PC-9 (cell line): ENCODE results near the gene TMEM234. TPM values are rescaled to one million over a fixed set of nuclear protein-coding genes. Genes with fewer than 3 reads are reported as not detected.

Experiments used
- BruUV-seq: library from RNA; stranded (reverse); fragments of 400-500 nt; replicated peaks from 2 replicates; lab custom pipeline; 2021; lab: Mats Ljungman, UMichigan
- CTCF ChIA-PET: fragments of 300-600 bp; sonication (Branson Sonifier 250); formaldehyde crosslinking; loops from one replicate; lab custom pipeline; 2022; ENCODE audit warnings: antibody characterized with exemption; lab: Charles Lee
- POLR2A ChIA-PET: fragments of 300-600 bp; sonication (Branson Sonifier 250); formaldehyde crosslinking; loops from one replicate; lab custom pipeline; 2022; ENCODE audit warnings: antibody characterized with exemption; ENCODE audit not compliant: unreplicated experiment; lab: Charles Lee
- DNase-seq, 2 experiments: peaks; one replicate each; pipeline versions ENCODE4 v3.0.0 to v3.0.0-alpha.2; 2015 to 2022; ENCODE audit warnings: mixed read lengths in 1 of 2
- H2AFZ ChIP-seq: fragments of 200-600 bp; sonication (generic); 2 replicates; pipeline ENCODE4 v1.8.1; 2017; ENCODE audit warnings: antibody characterized with exemption
- H3F3A ChIP-seq: fragments of 200-600 bp; sonication (generic); 2 replicates; pipeline ENCODE4 v1.8.1; 2017; ENCODE audit warnings: antibody characterized with exemption, mild to moderate bottlenecking, low read depth; ENCODE audit not compliant: insufficient read depth
- H3K27ac ChIP-seq: fragments of 200-600 bp; sonication (generic); 2 replicates; pipeline ENCODE4 v1.6.1; 2016; ENCODE audit warnings: mixed run types
- H3K27me3 ChIP-seq: fragments of 200-600 bp; sonication (generic); 2 replicates; pipeline ENCODE4 v1.6.1; 2016; ENCODE audit warnings: low read depth, mixed run types; ENCODE audit not compliant: insufficient read depth
- H3K36me3 ChIP-seq: fragments of 200-600 bp; sonication (generic); 2 replicates; pipeline ENCODE4 v1.6.1; 2016; ENCODE audit warnings: low read depth, mixed run types
- H3K4me1 ChIP-seq: fragments of 200-600 bp; sonication (generic); replicated peaks from 2 replicates; pipeline ENCODE4 v1.6.1; 2016; ENCODE audit warnings: mixed run types; ENCODE audit not compliant: insufficient read depth
- H3K4me2 ChIP-seq: fragments of 200-600 bp; sonication (generic); 2 replicates; pipeline ENCODE4 v1.6.1; 2017; ENCODE audit warnings: mixed run types
- H3K4me3 ChIP-seq: fragments of 200-600 bp; sonication (generic); 2 replicates; pipeline ENCODE4 v1.6.1; 2016; ENCODE audit warnings: mixed run types
- H3K79me2 ChIP-seq: fragments of 200-600 bp; sonication (generic); 2 replicates; pipeline ENCODE4 v1.6.1; 2017; ENCODE audit warnings: low read depth, mixed run types
- H3K9me2 ChIP-seq: fragments of 200-600 bp; sonication (generic); 2 replicates; pipeline ENCODE4 v1.8.1; 2017; ENCODE audit warnings: mild to moderate bottlenecking; ENCODE audit not compliant: insufficient read depth
- H3K9me3 ChIP-seq: fragments of 200-600 bp; sonication (generic); 2 replicates; pipeline ENCODE4 v1.8.1; 2016; ENCODE audit warnings: low read depth; ENCODE audit not compliant: insufficient read depth
- H4K20me1 ChIP-seq: fragments of 200-600 bp; sonication (generic); 2 replicates; pipeline ENCODE4 v1.8.1; 2017; ENCODE audit not compliant: insufficient read depth
- EZH2 ChIP-seq: fragments of 200-600 bp; sonication (generic); IDR thresholded peaks from 2 replicates; pipeline ENCODE4 v1.8.0; 2017; ENCODE audit warnings: antibody characterized with exemption, low read depth
- intact Hi-C: fragments of 100-400 bp; cut with micrococcal nuclease; formaldehyde crosslinking; loops from one replicate; pipeline ENCODE4 v1.10.0; 2022; ENCODE audit not compliant: unreplicated experiment
- total RNA-seq: library from RNA; stranded (reverse); gene quantifications from 2 replicates; pipeline ENCODE4 v1.2.3, GENCODE V29; 2021
- TF ChIP-seq, protein P1 (sequence below): fragments of 200-600 bp; sonication (generic); conservative IDR thresholded peaks from 2 replicates; pipeline ENCODE4 v1.6.1; 2017; ENCODE audit warnings: mixed run types, antibody characterized with exemption, mild to moderate bottlenecking, moderate library complexity

Gene TMEM234
- total RNA-seq, 1 experiment from 2014 or later: 14.1 TPM

DNA sequence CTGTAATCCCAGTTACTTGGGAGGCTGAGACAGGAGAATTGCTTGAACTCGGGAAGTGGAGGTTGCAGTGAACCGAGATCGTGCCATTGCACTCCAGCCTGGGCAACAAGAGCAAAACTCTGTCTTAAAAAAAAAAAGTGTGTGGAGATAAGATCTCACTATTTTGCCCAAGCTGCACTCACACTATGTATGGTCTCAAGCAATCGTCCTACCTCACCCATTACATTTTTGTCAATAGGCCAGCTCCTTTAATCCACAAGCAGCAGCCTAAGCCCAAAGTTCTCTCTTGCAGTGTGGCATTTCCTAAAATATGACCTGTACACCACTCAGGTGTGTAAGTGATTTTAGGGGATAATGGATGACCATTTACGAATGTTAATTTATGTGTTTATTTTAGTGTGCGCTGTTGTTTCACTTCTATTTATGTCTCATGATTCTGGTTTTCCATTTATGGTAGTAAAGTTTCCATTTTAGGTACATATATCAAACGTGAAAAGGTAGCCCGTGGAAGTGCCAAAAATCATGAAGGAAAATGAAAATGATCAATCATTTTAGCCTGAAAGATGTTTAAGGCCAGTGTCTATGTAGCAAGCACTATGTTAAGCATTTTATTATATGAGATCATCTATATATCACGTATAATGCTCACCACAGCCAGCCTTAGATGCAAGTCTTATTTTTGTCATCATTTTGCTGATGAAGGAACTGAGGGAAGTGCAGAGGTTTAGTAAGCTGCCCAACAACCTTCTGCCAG, 34.5 kb upstream of the TMEM234 start:
- Histone ChIP-seq H3K4me3 (no peak overlapping the region), H3K9me2 (no peaks in the 10 kb centered on the region), H3K4me2 (no peak overlapping the region), H4K20me1 (no peaks in the 10 kb centered on the region), H3F3A (no peaks in the 10 kb centered on the region), H3K4me1 (no peaks in the 10 kb centered on the region), H3K9me3 (no peaks in the 10 kb centered on the region), H2AFZ (no peak overlapping the region), H3K36me3 (no peaks in the 10 kb centered on the region), H3K27me3 (no peaks in the 10 kb centered on the region), H3K27ac (no peak overlapping the region), H3K79me2 (no peaks in the 10 kb centered on the region)
- DNase-seq: no peak
- TF ChIP-seq, protein P1, sequence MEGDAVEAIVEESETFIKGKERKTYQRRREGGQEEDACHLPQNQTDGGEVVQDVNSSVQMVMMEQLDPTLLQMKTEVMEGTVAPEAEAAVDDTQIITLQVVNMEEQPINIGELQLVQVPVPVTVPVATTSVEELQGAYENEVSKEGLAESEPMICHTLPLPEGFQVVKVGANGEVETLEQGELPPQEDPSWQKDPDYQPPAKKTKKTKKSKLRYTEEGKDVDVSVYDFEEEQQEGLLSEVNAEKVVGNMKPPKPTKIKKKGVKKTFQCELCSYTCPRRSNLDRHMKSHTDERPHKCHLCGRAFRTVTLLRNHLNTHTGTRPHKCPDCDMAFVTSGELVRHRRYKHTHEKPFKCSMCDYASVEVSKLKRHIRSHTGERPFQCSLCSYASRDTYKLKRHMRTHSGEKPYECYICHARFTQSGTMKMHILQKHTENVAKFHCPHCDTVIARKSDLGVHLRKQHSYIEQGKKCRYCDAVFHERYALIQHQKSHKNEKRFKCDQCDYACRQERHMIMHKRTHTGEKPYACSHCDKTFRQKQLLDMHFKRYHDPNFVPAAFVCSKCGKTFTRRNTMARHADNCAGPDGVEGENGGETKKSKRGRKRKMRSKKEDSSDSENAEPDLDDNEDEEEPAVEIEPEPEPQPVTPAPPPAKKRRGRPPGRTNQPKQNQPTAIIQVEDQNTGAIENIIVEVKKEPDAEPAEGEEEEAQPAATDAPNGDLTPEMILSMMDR: no peak
- TF ChIP-seq EZH2: no peak
- CTCF ChIA-PET: no interaction called here
- BruUV-seq: no TSS peak
- POLR2A ChIA-PET: interaction anchor here (0.5 kb wide), 1 partner anchor 324 kb away, joined by 6 read pairs; no protein-coding TSS in a partner anchor
- intact Hi-C loops: no loop called here

DNA sequence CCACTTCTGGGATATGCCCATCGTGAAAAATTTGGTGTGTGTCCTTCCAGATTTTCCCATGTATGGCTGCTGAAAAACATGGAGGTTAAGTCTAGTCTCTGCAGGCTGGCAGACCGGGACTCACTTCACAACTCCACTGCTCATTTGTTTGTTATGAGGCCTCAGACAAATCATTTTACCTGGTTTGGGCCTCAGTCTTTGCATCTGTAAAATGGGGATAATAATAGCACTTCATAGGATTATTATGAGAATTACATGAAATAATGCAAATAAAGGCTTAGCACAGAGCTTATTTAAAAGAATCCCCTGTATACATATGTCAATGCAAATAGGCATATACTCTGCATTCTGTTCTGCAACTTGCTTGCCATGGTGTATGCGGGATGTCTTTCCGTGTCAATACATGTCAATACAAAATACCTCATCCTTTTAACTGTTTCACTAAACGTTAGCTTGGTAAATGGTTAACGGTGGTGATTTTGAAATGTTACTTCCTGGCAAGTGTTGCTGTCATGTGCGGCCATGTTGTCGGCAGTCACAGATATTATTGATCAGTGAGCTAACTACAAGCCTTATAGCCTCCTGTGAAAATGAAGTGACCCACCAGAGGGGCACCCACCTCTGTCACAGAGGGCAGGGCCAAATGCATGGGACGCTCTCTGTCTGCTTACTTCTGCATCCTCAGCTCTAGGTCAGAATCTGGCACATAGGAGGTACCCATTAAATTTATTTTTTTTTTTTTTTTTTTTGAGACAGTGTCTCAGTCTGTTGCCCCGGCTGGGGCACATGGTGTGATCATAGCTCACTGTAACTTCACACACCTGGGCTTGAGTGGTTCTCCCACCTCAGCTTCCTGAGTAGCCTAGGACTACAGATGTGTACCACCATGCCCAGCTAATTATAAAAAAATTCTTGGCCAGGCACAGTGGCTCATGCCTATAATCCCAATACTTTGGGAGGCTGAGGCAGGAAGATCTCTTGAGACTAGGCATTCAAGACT, 33.2 kb upstream of the TMEM234 start:
- no peak overlapping the region for H3K27ac ChIP-seq
- H3K4me1 ChIP-seq: no peaks in the 10 kb centered on the region
- TF ChIP-seq, protein P1: no peak
- no peak for TF ChIP-seq EZH2
- H3K9me3 ChIP-seq: no peaks in the 10 kb centered on the region
- POLR2A ChIA-PET: no interaction called here
- DNase-seq: no peak
- H3K79me2 ChIP-seq: no peaks in the 10 kb centered on the region
- no peak overlapping the region for H3K4me3 ChIP-seq
- no peaks in the 10 kb centered on the region for H3F3A ChIP-seq
- no peaks in the 10 kb centered on the region for H3K36me3 ChIP-seq
- no peaks in the 10 kb centered on the region for H3K9me2 ChIP-seq
- intact Hi-C loops: no loop called here
- H2AFZ ChIP-seq: no peak overlapping the region
- no peaks in the 10 kb centered on the region for H4K20me1 ChIP-seq
- no peak overlapping the region for H3K4me2 ChIP-seq
- no peaks in the 10 kb centered on the region for H3K27me3 ChIP-seq
- no TSS peak for BruUV-seq
- CTCF ChIA-PET: no interaction called here

- H3K27me3 ChIP-seq: no peaks in the 10 kb centered on the region
- H3K27ac ChIP-seq: no peak within 1 kb of the TSS
- no peak within 1 kb of the TSS for H3K4me3 ChIP-seq
- no peaks in the 10 kb centered on the region for H4K20me1 ChIP-seq
- TF ChIP-seq, protein P1: no peak
- TF ChIP-seq EZH2: no peak
- BruUV-seq: no TSS peak
- H3K36me3 ChIP-seq: no peaks in the 10 kb centered on the region
- no peaks in the 10 kb centered on the region for H3K79me2 ChIP-seq
- no peak within 1 kb of the TSS for H3K4me2 ChIP-seq
- intact Hi-C loops: no loop called here
- no peaks in the 10 kb centered on the region for H3K9me3 ChIP-seq
- POLR2A ChIA-PET: no interaction called here
- CTCF ChIA-PET: no interaction called here
- H3K9me2 ChIP-seq: no peaks in the 10 kb centered on the region
- H3K4me1 ChIP-seq: no peaks in the 10 kb centered on the region
- no peak for DNase-seq
- no peak within 1 kb of the TSS for H2AFZ ChIP-seq
- H3F3A ChIP-seq: no peaks in the 10 kb centered on the region
These were observed 29.0 kb upstream of the TMEM234 start, which contains the start of gene LCK for GRCh38 chr1:32250893-32251716. LCK (plus strand) TSS chr1:32251265; CDS start chr1:32274330, 23,065 bp downstream.
